Adrenal gland (tissue), 12 donors: ENCODE results near the gene AK5. TPM values are rescaled to one million over a fixed set of nuclear protein-coding genes. Genes with fewer than 3 reads are reported as not detected.
A peak's percentile ranks its signal among the peaks of the same experiment; 100 is the strongest.

Source experiments
- DNase-seq, 7 donors: peaks; one replicate each; pipeline ENCODE4 v3.0.0-alpha.2; 2019 to 2020
- H3K27ac ChIP-seq, 5 donors: fragments of 200-600 bp; sonication (generic) in 4 of 5; 1 replicate in 3 of 5; 2 replicates in 2 of 5; pipeline versions ENCODE4 v1.5.1 to v1.8.0; 2016 to 2020; ENCODE audit warnings: mild to moderate bottlenecking in 1 of 5
- H3K27me3 ChIP-seq: fragments of 200-600 bp; 2 replicates; pipeline ENCODE4 v1.8.0; 2021
- H3K36me3 ChIP-seq, 2 donors: fragments of 200-600 bp; replicated peaks in 1 of 2; 1 replicate in 1 of 2; 2 replicates in 1 of 2; pipeline versions ENCODE4 v1.5.1 to v1.8.0; 2018 to 2022
- H3K4me1 ChIP-seq, 2 donors: fragments of 200-600 bp; replicated peaks in 1 of 2; 1 replicate in 1 of 2; 2 replicates in 1 of 2; pipeline versions ENCODE4 v1.5.1 to v1.8.0; 2018 to 2021
- H3K4me3 ChIP-seq, 4 donors: fragments of 200-600 bp; sonication (generic) in 3 of 4; one replicate each; pipeline ENCODE4 v1.5.1; 2016 to 2018
- H3K9me3 ChIP-seq, 3 donors: fragments of 200-600 bp; sonication (generic) in 1 of 3; replicated peaks in 1 of 3; 1 replicate in 2 of 3; 2 replicates in 1 of 3; pipeline versions ENCODE4 v1.5.1 to v1.8.0; 2016 to 2021
- CTCF ChIP-seq, 6 experiments: fragments of 450-650 bp in 4 of 6; fragments of 200-600 bp in 2 of 6; sonication (generic) in 1 of 6; IDR thresholded peaks; 1 replicate in 5 of 6; 2 replicates in 1 of 6; pipeline versions ENCODE4 v1.5.1 to v1.8.0; 2016 to 2021; ENCODE audit warnings: antibody characterized with exemption in 6 of 6, mild to moderate bottlenecking in 2 of 6, moderate library complexity in 1 of 6
- POLR2A ChIP-seq, 2 donors: fragments of 450-650 bp; IDR thresholded peaks; one replicate each; pipeline ENCODE4 v1.6.1; 2017; ENCODE audit warnings: antibody characterized with exemption in 2 of 2, mild to moderate bottlenecking in 2 of 2, moderate library complexity in 1 of 2
- WGBS, 4 donors: extraction: QIAGEN DNeasy Blood & Tissue Kit in 2 of 4; methylation state at CpG; one replicate each; pipeline versions ENCODE4 v1.1.5 to v1.1.7; 2013 to 2017; 5-methylcytosine and 5-hydroxymethylcytosine counted together
- intact Hi-C, 2 donors: fragments of 100-400 bp; cut with DNase I; formaldehyde crosslinking; loops; one replicate each; pipeline versions ENCODE4 v1.14.1 to v1.15.0; 2022 to 2023
- polyA plus RNA-seq, 3 donors: library from polyadenylated mRNA; stranded (reverse); fragments of 200-250 nt in 2 of 3; fragments of 350-450 nt in 1 of 3; fragmentation: Illumina TruSeq in 1 of 3; extraction: RNeasy Lipid Tissue Mini Kit (QIAGEN cat#74804) in 1 of 3; gene quantifications; one replicate each; pipeline ENCODE4 v1.2.3, GENCODE V29; 2013 to 2014
- total RNA-seq, 9 donors: library from RNA; depleted of rRNA in 4 of 9; stranded (reverse); fragments of >200 nt in 4 of 9; fragments of 120-200 nt in 1 of 9; fragmentation: NEBNext Ultra II Directional in 1 of 9; extraction: Animal tissue kit (Norgen Biotek cat#: 25700) in 1 of 9; gene quantifications; one replicate each; pipeline versions ENCODE4 v1.1.0 to v1.2.4, GENCODE V29; 2013 to 2023
- donor health status: healthy with polysubstance abuse.
- donor health status: Bipolar disorder and iron deficiency.
- donor health status: DM: yes; HTN: yes; CAD: no.
- donor health status: DM: no; HTN: no; CAD: no.
- donor health status: DM: no; HTN: no; CAD: no.
- donor health status: DM: yes; HTN: yes; CAD: no.

Gene AK5
- total and polyA plus RNA-seq, 12 donors, result 0.34 to 2.3 (median 1.1) TPM; not detected in 4

- H3K4me3 ChIP-seq, result no peak overlapping the region
- TF ChIP-seq POLR2A (IDR thresholded peaks at IDR 0.05) (no peak), CTCF (IDR thresholded peaks at IDR 0.05) (no peak)
- H3K27ac ChIP-seq, result no peak overlapping the region
- H3K27me3 ChIP-seq, result no peaks in the 10 kb centered on the region
- no peak for DNase-seq
- 87 to 88% (median 87%) methylated on average over 4 of the region's 4 CpGs for WGBS, 4 donors
- peaks cover 0 to 19% of the 10 kb centered on the region in 2 donors for H3K4me1 ChIP-seq
- H3K9me3 ChIP-seq, result no peaks in the 10 kb centered on the region
- intact Hi-C loops, result no loop called here
- H3K36me3 ChIP-seq, result peaks cover 0 to 30% of the 10 kb centered on the region in 2 donors
Observed at GRCh38 chr1:77582905-77583304, 301.1 kb downstream of the AK5 start.

GRCh38 chr1:77583483-77583882, 301.7 kb downstream of the AK5 start:
- H3K4me1 ChIP-seq, result peaks cover 0 to 19% of the 10 kb centered on the region in 2 donors
- H3K36me3 ChIP-seq, result peaks cover 0 to 24% of the 10 kb centered on the region in 2 donors
- H3K9me3 ChIP-seq, result no peaks in the 10 kb centered on the region
- TF ChIP-seq CTCF (IDR thresholded peaks at IDR 0.05), result no peak
- TF ChIP-seq POLR2A (IDR thresholded peaks at IDR 0.05), result no peak
- WGBS, 4 donors, result 92 to 100% (median 96%) methylated on average over 2 of the region's 2 CpGs
- H3K4me3 ChIP-seq, result no peak overlapping the region
- no peak for DNase-seq
- no peak overlapping the region for H3K27ac ChIP-seq
- intact Hi-C loops, result no loop called here
- no peaks in the 10 kb centered on the region for H3K27me3 ChIP-seq

- TF ChIP-seq POLR2A (IDR thresholded peaks at IDR 0.05) (no peak), CTCF (IDR thresholded peaks at IDR 0.05) (no peak)
- H3K4me1 ChIP-seq, result peaks cover 0 to 20% of the 10 kb centered on the region in 2 donors
- no peaks in the 10 kb centered on the region for H3K9me3 ChIP-seq
- peaks cover 0 to 22% of the 10 kb centered on the region in 2 donors for H3K36me3 ChIP-seq
- H3K4me3 ChIP-seq, result no peak overlapping the region
- H3K27ac ChIP-seq, result peak overlapping the region in 2 of 5 donors; percentile 19 to 48
- WGBS, 4 donors, result 64 to 70% (median 68%) methylated on average over 2 of the region's 2 CpGs
- H3K27me3 ChIP-seq, result no peaks in the 10 kb centered on the region
- intact Hi-C loops, result no loop called here
- no peak for DNase-seq
Observed at GRCh38 chr1:77584884-77585283, 303.1 kb downstream of the AK5 start.

GRCh38 chr1:77585610-77586314, 303.9 kb downstream of the AK5 start:
- H3K36me3 ChIP-seq, result peaks cover 0 to 15% of the 10 kb centered on the region in 2 donors
- no peak for TF ChIP-seq POLR2A (IDR thresholded peaks at IDR 0.05)
- no peak for TF ChIP-seq CTCF (IDR thresholded peaks at IDR 0.05)
- WGBS, 4 donors, result 60 to 74% (median 63%) methylated on average over 2 of the region's 2 CpGs
- no peak for DNase-seq
- no peaks in the 10 kb centered on the region for H3K9me3 ChIP-seq
- H3K27ac ChIP-seq, result peak overlapping the region in 2 of 5 donors; percentile 19 to 48
- intact Hi-C loops, result no loop called here
- H3K4me3 ChIP-seq, result no peak overlapping the region
- peaks cover 8 to 28% of the 10 kb centered on the region in 2 donors for H3K4me1 ChIP-seq
- no peaks in the 10 kb centered on the region for H3K27me3 ChIP-seq
